Lower lobe of right lung (tissue), 2 donors: ENCODE measurements around the gene HOXA7. TPM values are rescaled to one million over a fixed set of nuclear protein-coding genes. Genes with fewer than 3 reads are reported as not detected.

Experiments
- ATAC-seq, 2 donors: fragments of 200-7000 bp; cut with Tn5 transposase; one replicate each; pipeline ENCODE4 v1.9.1; 2020 to 2022; ENCODE audit warnings: mild to moderate bottlenecking in 2 of 2, moderate library complexity in 2 of 2
- DNase-seq: peaks from one replicate; pipeline ENCODE4 v3.0.0-alpha.2; 2020
- H3K27ac ChIP-seq: fragments of 200-600 bp; one replicate; pipeline ENCODE4 v1.8.0; 2022
- H3K27me3 ChIP-seq: fragments of 200-600 bp; one replicate; pipeline ENCODE4 v1.8.0; 2022; ENCODE audit warnings: low read depth
- H3K36me3 ChIP-seq: fragments of 200-600 bp; one replicate; pipeline ENCODE4 v1.8.0; 2022; ENCODE audit warnings: mild to moderate bottlenecking
- H3K4me1 ChIP-seq: fragments of 200-600 bp; one replicate; pipeline ENCODE4 v1.8.0; 2022
- H3K4me3 ChIP-seq: fragments of 200-600 bp; one replicate; pipeline ENCODE4 v1.8.0; 2022; ENCODE audit warnings: mild to moderate bottlenecking
- H3K9me3 ChIP-seq: fragments of 200-600 bp; one replicate; pipeline ENCODE4 v1.8.0; 2022
- intact Hi-C: fragments of 100-400 bp; cut with DNase I; formaldehyde crosslinking; loops from one replicate; pipeline ENCODE4 v1.11.0; 2022
- total RNA-seq: library from RNA; stranded (reverse); fragmentation: NEBNext Ultra II Directional; extraction: Animal tissue kit (Norgen Biotek cat#: 25700); gene quantifications from one replicate; pipeline ENCODE4 v1.2.1, GENCODE V29; 2021
- TF ChIP-seq, protein P1 (sequence below): fragments of 200-600 bp; IDR thresholded peaks from one replicate; pipeline ENCODE4 v1.8.0; 2022; ENCODE audit warnings: antibody characterized with exemption, mild to moderate bottlenecking
- donor health status: DM: no; HTN: yes; CAD: no; lungs with severe emphysema.

The HOXA7 gene
- total RNA-seq, 1 donor from 2014 or later = 2.2 TPM

- TF ChIP-seq, protein P1, sequence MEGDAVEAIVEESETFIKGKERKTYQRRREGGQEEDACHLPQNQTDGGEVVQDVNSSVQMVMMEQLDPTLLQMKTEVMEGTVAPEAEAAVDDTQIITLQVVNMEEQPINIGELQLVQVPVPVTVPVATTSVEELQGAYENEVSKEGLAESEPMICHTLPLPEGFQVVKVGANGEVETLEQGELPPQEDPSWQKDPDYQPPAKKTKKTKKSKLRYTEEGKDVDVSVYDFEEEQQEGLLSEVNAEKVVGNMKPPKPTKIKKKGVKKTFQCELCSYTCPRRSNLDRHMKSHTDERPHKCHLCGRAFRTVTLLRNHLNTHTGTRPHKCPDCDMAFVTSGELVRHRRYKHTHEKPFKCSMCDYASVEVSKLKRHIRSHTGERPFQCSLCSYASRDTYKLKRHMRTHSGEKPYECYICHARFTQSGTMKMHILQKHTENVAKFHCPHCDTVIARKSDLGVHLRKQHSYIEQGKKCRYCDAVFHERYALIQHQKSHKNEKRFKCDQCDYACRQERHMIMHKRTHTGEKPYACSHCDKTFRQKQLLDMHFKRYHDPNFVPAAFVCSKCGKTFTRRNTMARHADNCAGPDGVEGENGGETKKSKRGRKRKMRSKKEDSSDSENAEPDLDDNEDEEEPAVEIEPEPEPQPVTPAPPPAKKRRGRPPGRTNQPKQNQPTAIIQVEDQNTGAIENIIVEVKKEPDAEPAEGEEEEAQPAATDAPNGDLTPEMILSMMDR = no peak
- H3K27ac ChIP-seq = no peak overlapping the region
- H3K4me1 ChIP-seq = peaks cover 44% of the 10 kb centered on the region
- no peaks in the 10 kb centered on the region for H3K9me3 ChIP-seq
- DNase-seq (no peak), ATAC-seq (no peak)
- no peak overlapping the region for H3K4me3 ChIP-seq
- H3K36me3 ChIP-seq = no peaks in the 10 kb centered on the region
- peaks cover 95% of the 10 kb centered on the region for H3K27me3 ChIP-seq
- intact Hi-C loops = loop anchor here (10.0 kb wide), 1 partner anchor 784 kb away; no protein-coding TSS in a partner anchor
These were observed 2.2 kb upstream of the HOXA7 start for GRCh38 chr7:27158436-27159265.

GRCh38 chr7:27157702-27158431 is 1.4 kb upstream of the HOXA7 start:
- intact Hi-C loops = loop anchor here (10.0 kb wide), 1 partner anchor 783 kb away; no protein-coding TSS in a partner anchor
- Histone ChIP-seq H3K9me3 (no peaks in the 10 kb centered on the region), H3K4me1 (peaks cover 45% of the 10 kb centered on the region), H3K27ac (no peak overlapping the region), H3K27me3 (peaks cover 95% of the 10 kb centered on the region), H3K36me3 (no peaks in the 10 kb centered on the region), H3K4me3 (no peak overlapping the region)
- ATAC-seq = no peak
- no peak for DNase-seq
- TF ChIP-seq, protein P1 = no peak

DNA sequence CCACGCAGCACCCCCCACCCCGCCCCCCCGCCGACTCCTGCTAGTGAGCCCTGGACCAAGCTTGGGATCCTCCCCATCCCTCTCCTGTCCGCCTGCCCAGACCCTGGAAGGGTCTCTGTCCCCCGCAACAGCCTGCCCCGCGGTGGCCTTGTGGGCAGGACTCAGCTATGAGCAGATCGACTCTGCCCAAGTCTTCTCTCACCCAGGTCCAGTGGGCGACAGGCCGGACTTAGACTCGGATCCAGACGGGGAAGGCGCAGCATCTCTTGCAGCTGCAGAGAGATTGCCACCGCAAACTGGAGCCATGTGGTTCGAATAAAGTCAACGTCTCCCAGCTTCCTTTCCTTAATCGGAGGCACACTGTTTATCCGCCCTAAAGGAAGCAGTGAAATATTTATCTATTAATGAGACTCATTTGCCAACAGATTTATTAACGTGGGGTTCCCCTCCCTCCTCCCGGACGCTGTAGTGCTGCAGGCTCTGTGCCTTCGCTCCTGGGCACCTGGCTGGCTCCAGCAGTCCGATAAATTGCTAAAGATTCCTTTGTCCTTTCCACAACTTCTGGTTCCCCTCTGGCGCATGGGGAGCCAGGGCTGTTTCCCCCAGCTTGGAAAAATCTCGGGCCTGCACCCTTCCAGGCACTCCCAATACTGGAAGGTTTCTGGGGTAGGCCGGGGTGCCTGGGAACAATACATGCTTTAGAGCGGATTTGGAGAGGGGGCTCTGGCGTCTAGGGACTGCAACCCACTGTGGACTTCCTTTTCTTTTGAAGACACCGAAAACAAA is 634 bp upstream of the HOXA7 start:
- no peak for ATAC-seq
- Histone ChIP-seq H3K4me1 (peaks cover 53% of the 10 kb centered on the region), H3K36me3 (no peaks in the 10 kb centered on the region), H3K9me3 (no peaks in the 10 kb centered on the region), H3K27ac (peak overlapping the region; percentile 81), H3K27me3 (peaks cover 95% of the 10 kb centered on the region), H3K4me3 (peak overlapping the region; percentile 60)
- intact Hi-C loops = loop anchor here (10.0 kb wide), 1 partner anchor 782 kb away; no protein-coding TSS in a partner anchor
- no peak for DNase-seq
- TF ChIP-seq, protein P1 = no peak

DNA sequence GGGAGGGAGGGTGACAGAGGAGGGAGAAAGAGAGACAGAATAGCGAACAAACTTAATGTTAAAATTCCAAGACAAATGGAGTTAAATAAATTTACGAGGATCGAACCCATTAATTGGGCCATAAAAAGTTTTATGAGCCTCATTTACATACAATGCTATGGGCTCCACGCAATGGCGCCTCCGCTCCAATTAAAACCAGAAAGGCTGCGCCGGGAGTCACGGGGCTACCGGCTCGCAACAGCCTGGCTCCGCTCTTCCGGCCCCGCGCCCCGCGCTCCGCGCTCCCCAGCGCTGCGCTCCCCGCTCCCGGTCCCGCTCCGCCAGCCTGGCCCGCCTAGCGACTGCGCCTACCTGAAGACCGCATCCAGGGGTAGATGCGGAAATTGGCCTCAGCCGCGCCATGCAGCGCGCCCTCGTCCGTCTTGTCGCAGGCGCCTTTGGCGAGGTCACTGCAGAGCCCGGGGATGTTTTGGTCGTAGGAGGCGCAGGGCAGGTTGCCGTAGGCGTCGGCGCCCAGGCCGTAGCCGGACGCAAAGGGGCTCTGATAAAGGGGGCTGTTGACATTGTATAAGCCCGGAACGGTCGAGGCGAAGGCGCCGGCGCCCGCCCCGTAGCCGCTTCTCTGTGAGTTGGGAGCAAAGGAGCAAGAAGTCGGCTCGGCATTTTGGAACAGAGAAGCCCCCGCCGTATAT is 513 bp downstream of the HOXA7 start:
- DNase-seq (no peak), ATAC-seq (peak in 1 of 2 donors; percentile 2)
- intact Hi-C loops = loop anchor here (10.0 kb wide), 1 partner anchor 781 kb away; no protein-coding TSS in a partner anchor
- H3K36me3 ChIP-seq = no peaks in the 10 kb centered on the region
- H3K4me1 ChIP-seq = peaks cover 57% of the 10 kb centered on the region
- H3K27me3 ChIP-seq = peaks cover 97% of the 10 kb centered on the region
- H3K4me3 ChIP-seq = peak overlapping the region; percentile 60
- H3K9me3 ChIP-seq = no peaks in the 10 kb centered on the region
- TF ChIP-seq, protein P1 = no peak
- H3K27ac ChIP-seq = peak overlapping the region; percentile 81
